ENCODE measurements around the gene OBP2A.

GRCh38 chr9:135522931-135523330, 23.0 kb upstream of the OBP2A start:
- TF ChIP-seq, protein P1, sequence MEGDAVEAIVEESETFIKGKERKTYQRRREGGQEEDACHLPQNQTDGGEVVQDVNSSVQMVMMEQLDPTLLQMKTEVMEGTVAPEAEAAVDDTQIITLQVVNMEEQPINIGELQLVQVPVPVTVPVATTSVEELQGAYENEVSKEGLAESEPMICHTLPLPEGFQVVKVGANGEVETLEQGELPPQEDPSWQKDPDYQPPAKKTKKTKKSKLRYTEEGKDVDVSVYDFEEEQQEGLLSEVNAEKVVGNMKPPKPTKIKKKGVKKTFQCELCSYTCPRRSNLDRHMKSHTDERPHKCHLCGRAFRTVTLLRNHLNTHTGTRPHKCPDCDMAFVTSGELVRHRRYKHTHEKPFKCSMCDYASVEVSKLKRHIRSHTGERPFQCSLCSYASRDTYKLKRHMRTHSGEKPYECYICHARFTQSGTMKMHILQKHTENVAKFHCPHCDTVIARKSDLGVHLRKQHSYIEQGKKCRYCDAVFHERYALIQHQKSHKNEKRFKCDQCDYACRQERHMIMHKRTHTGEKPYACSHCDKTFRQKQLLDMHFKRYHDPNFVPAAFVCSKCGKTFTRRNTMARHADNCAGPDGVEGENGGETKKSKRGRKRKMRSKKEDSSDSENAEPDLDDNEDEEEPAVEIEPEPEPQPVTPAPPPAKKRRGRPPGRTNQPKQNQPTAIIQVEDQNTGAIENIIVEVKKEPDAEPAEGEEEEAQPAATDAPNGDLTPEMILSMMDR (conservative IDR thresholded peaks at IDR 0.05; ENCODE audit: low read length) = no peak
- TF ChIP-seq EZH2phosphoT487 (IDR thresholded peaks at IDR 0.05; ENCODE audit: borderline replicate concordance, low read depth, low read length) = no peak
